Mesothelial cell of epicardium (in vitro differentiated cells): ENCODE measurements around the gene PRKG1. TPM values are rescaled to one million over a fixed set of nuclear protein-coding genes. Genes with fewer than 3 reads are reported as not detected.
A peak's percentile ranks its signal among the peaks of the same experiment; 100 is the strongest.
"Not testable (repeated sequence)": the region's sequence is repeated elsewhere in the genome, so short reads cannot be mapped to it uniquely, and the experiment has no call there.

Experiments
- DNase-seq, 2 experiments: peaks; one replicate each; pipeline ENCODE4 v3.0.0; 2021; ENCODE audit warnings: low spot score in 2 of 2; ENCODE audit not compliant: unreplicated experiment in 2 of 2
- H3K27ac Mint-ChIP-seq: 2 replicates; pipeline ENCODE4 v1.8.0; 2021; ENCODE audit warnings: mixed read lengths
- H3K27me3 Mint-ChIP-seq: 2 replicates; pipeline ENCODE4 v1.8.0; 2021; ENCODE audit warnings: low read depth, mixed read lengths
- H3K36me3 Mint-ChIP-seq: 2 replicates; pipeline ENCODE4 v1.8.0; 2021; ENCODE audit warnings: mixed read lengths
- H3K4me1 Mint-ChIP-seq: 2 replicates; pipeline ENCODE4 v1.8.0; 2021; ENCODE audit warnings: mixed read lengths
- H3K4me3 Mint-ChIP-seq: 2 replicates; pipeline ENCODE4 v1.8.0; 2021; ENCODE audit warnings: mild to moderate bottlenecking, moderate library complexity, mixed read lengths
- H3K9me3 Mint-ChIP-seq: 2 replicates; pipeline ENCODE4 v1.8.0; 2021; ENCODE audit warnings: mixed read lengths
- CTCF ChIP-seq: fragments of 200-600 bp; sonication (generic); IDR thresholded peaks from one replicate; pipeline ENCODE4 v1.5.0; 2021; ENCODE audit warnings: antibody characterized with exemption; ENCODE audit not compliant: unreplicated experiment
- total RNA-seq: library from RNA; stranded (reverse); gene quantifications from 3 replicates; pipeline ENCODE4 v1.2.1, GENCODE V29; 2021

Gene PRKG1
- total RNA-seq, 1 donor from 2014 or later: 37.0 TPM

GRCh38 chr10:51745397-51745796 lies 671.1 kb downstream of the PRKG1 start:
- H3K4me3 Mint-ChIP-seq: no peak overlapping the region
- no peak for TF ChIP-seq CTCF
- H3K27me3 Mint-ChIP-seq: no peaks in the 10 kb centered on the region
- peaks cover 39% of the 10 kb centered on the region for H3K4me1 Mint-ChIP-seq
- H3K9me3 Mint-ChIP-seq: no peaks in the 10 kb centered on the region
- no peak for DNase-seq
- no peaks in the 10 kb centered on the region for H3K36me3 Mint-ChIP-seq
- no peak overlapping the region for H3K27ac Mint-ChIP-seq

GRCh38 chr10:51747216-51747615 lies 672.9 kb downstream of the PRKG1 start:
- Mint-ChIP-seq H3K9me3 (no peaks in the 10 kb centered on the region), H3K4me1 (peaks cover 53% of the 10 kb centered on the region), H3K27ac (peak overlapping the region; percentile 15), H3K27me3 (no peaks in the 10 kb centered on the region), H3K4me3 (no peak overlapping the region), H3K36me3 (no peaks in the 10 kb centered on the region)
- no peak for TF ChIP-seq CTCF
- no peak for DNase-seq

GRCh38 chr10:51748959-51749358 lies 674.7 kb downstream of the PRKG1 start:
- no peak for TF ChIP-seq CTCF
- DNase-seq: no peak
- H3K36me3 Mint-ChIP-seq: no peaks in the 10 kb centered on the region
- peaks cover 54% of the 10 kb centered on the region for H3K4me1 Mint-ChIP-seq
- peak overlapping the region; percentile 62 for H3K27ac Mint-ChIP-seq
- H3K27me3 Mint-ChIP-seq: no peaks in the 10 kb centered on the region
- no peaks in the 10 kb centered on the region for H3K9me3 Mint-ChIP-seq
- no peak overlapping the region for H3K4me3 Mint-ChIP-seq

- TF ChIP-seq CTCF: no peak
- no peak overlapping the region for H3K27ac Mint-ChIP-seq
- no peaks in the 10 kb centered on the region for H3K36me3 Mint-ChIP-seq
- H3K4me1 Mint-ChIP-seq: peaks cover 13% of the 10 kb centered on the region
- H3K4me3 Mint-ChIP-seq: no peak overlapping the region
- no peak for DNase-seq
- no peaks in the 10 kb centered on the region for H3K9me3 Mint-ChIP-seq
- no peaks in the 10 kb centered on the region for H3K27me3 Mint-ChIP-seq
Observed at GRCh38 chr10:51758366-51758765, 684.1 kb downstream of the PRKG1 start.

GRCh38 chr10:51758838-51759237 lies 684.6 kb downstream of the PRKG1 start:
- not testable (repeated sequence) for DNase-seq, H3K27ac Mint-ChIP-seq, H3K4me3 Mint-ChIP-seq, H3K9me3 Mint-ChIP-seq, H3K36me3 Mint-ChIP-seq, H3K27me3 Mint-ChIP-seq
- H3K4me1 Mint-ChIP-seq: peaks cover 11% of the 10 kb centered on the region

- Mint-ChIP-seq H3K4me1 (peaks cover 8% of the 10 kb centered on the region), H3K27ac (no peak overlapping the region), H3K4me3 (no peak overlapping the region), H3K9me3 (no peaks in the 10 kb centered on the region), H3K27me3 (no peaks in the 10 kb centered on the region), H3K36me3 (no peaks in the 10 kb centered on the region)
- no peak for TF ChIP-seq CTCF
- DNase-seq: no peak
Observed at GRCh38 chr10:51759896-51760534, 685.7 kb downstream of the PRKG1 start.
